HCT116 (cell line): ENCODE measurements around the gene PDE4B. TPM values are rescaled to one million over a fixed set of nuclear protein-coding genes. Genes with fewer than 3 reads are reported as not detected.

Experiments
- ATAC-seq: fragments of 200-7000 bp; cut with Tn5 transposase; 2 replicates; pipeline ENCODE4 v1.9.1; 2020; ENCODE audit warnings: mild to moderate bottlenecking, moderate library complexity
- BruUV-seq: library from RNA; stranded (reverse); fragments of 400-500 nt; replicated peaks from 2 replicates; lab custom pipeline; 2021; lab: Mats Ljungman, UMichigan
- CTCF ChIA-PET: fragments of 300-600 bp; sonication (Branson Sonifier 250); formaldehyde crosslinking; loops from one replicate; lab custom pipeline; 2021; ENCODE audit warnings: antibody characterized with exemption; lab: Charles Lee
- POLR2A ChIA-PET: fragments of 300-600, 350-600 bp; sonication (Branson Sonifier 250); formaldehyde crosslinking; loops from one replicate; lab custom pipeline; 2021; ENCODE audit warnings: antibody characterized with exemption; lab: Charles Lee
- RAD21 ChIA-PET, 2 experiments: fragments of 300-600 bp; sonication (Branson Sonifier 250); formaldehyde crosslinking; loops; one replicate each; lab custom pipeline; 2023; ENCODE audit warnings: low total read pairs in 2 of 2; ENCODE audit not compliant: uncharacterized antibody in 2 of 2, unreplicated experiment in 2 of 2, low non-redundant PET in 1 of 2; lab: Charles Lee
- DNase-seq: peaks from one replicate; pipeline ENCODE4 v3.0.0-alpha.2; 2010; ENCODE audit warnings: low read depth, low spot score
- H2AFZ ChIP-seq: fragments of 200-600 bp; shearing (Covaris generic), sonication (generic); 2 replicates; pipeline ENCODE4 v1.6.1; 2017; ENCODE audit warnings: low read depth, mixed run types, mixed read lengths, antibody characterized with exemption, low read length; ENCODE audit not compliant: poor library complexity, severe bottlenecking
- H3K27ac ChIP-seq: 2 replicates; pipeline ENCODE4 v1.5.1; 2012; ENCODE audit warnings: low read depth, low read length
- H3K27me3 ChIP-seq: fragments of 200-600 bp; sonication (generic); 2 replicates; pipeline ENCODE4 v1.6.1; 2016; ENCODE audit warnings: mixed run types, low read length, mixed read lengths; ENCODE audit not compliant: insufficient read depth
- H3K36me3 ChIP-seq, 2 experiments: fragments of 200-500 bp in 1 of 2; fragments of 200-600 bp in 1 of 2; sonication (Bioruptor generic) in 1 of 2; sonication (generic) in 1 of 2; 2 replicates each; pipeline versions ENCODE4 v1.5.1 to v1.6.1; 2014 to 2016; ENCODE audit warnings: low read length in 2 of 2, inconsistent platforms in 1 of 2, mixed read lengths in 1 of 2, mixed run types in 1 of 2; ENCODE audit not compliant: insufficient read depth in 2 of 2, control insufficient read depth in 1 of 2
- H3K4me1 ChIP-seq, 2 experiments: fragments of 200-600 bp in 1 of 2; sonication (generic) in 1 of 2; 2 replicates each; pipeline versions ENCODE4 v1.5.1 to v1.6.1; 2012 to 2017; ENCODE audit warnings: low read length in 2 of 2, inconsistent platforms in 1 of 2, mild to moderate bottlenecking in 1 of 2, mixed read lengths in 1 of 2, mixed run types in 1 of 2, moderate library complexity in 1 of 2; ENCODE audit not compliant: insufficient read depth in 2 of 2, control insufficient read depth in 1 of 2
- H3K4me2 ChIP-seq: fragments of 200-600 bp; sonication (generic); 2 replicates; pipeline ENCODE4 v1.6.1; 2017; ENCODE audit warnings: mixed run types, low read length, mixed read lengths
- H3K4me3 ChIP-seq, 2 experiments: fragments of 200-600 bp in 1 of 2; sonication (generic) in 1 of 2; replicated peaks in 1 of 2; 2 replicates each; pipeline ENCODE4 v1.5.1; 2011 to 2016; ENCODE audit warnings: low read length in 2 of 2, control low read depth in 1 of 2, low read depth in 1 of 2, mild to moderate bottlenecking in 1 of 2, mixed read lengths in 1 of 2, mixed run types in 1 of 2
- H3K79me2 ChIP-seq: fragments of 200-600 bp; sonication (generic); 2 replicates; pipeline ENCODE4 v1.6.1; 2017; ENCODE audit warnings: mild to moderate bottlenecking, mixed run types, low read length, moderate library complexity, mixed read lengths; ENCODE audit not compliant: insufficient read depth
- H3K9ac ChIP-seq: fragments of 200-600 bp; sonication (generic); 2 replicates; pipeline ENCODE4 v1.6.1; 2016; ENCODE audit warnings: low read length, mixed read lengths
- H3K9me2 ChIP-seq: fragments of 200-600 bp; sonication (generic), shearing (Covaris generic); 2 replicates; pipeline ENCODE4 v1.6.1; 2017; ENCODE audit warnings: mixed run types, mild to moderate bottlenecking, moderate library complexity; ENCODE audit not compliant: insufficient read depth
- H3K9me3 ChIP-seq, 2 experiments: fragments of 200-500 bp in 1 of 2; fragments of 200-600 bp in 1 of 2; sonication (Bioruptor generic) in 1 of 2; sonication (generic) in 1 of 2; 2 replicates each; pipeline ENCODE4 v1.6.1; 2014 to 2017; ENCODE audit warnings: low read length in 2 of 2, mixed read lengths in 2 of 2, inconsistent platforms in 1 of 2, low read depth in 1 of 2, mild to moderate bottlenecking in 1 of 2, mixed run types in 1 of 2, moderate library complexity in 1 of 2; ENCODE audit not compliant: control insufficient read depth in 1 of 2, insufficient read depth in 1 of 2
- H4K20me1 ChIP-seq: fragments of 200-600 bp; sonication (generic), shearing (Covaris generic); 2 replicates; pipeline ENCODE4 v1.6.1; 2017; ENCODE audit warnings: mixed run types, mild to moderate bottlenecking, moderate library complexity; ENCODE audit not compliant: insufficient read depth
- ATF3 ChIP-seq: IDR thresholded peaks from 2 replicates; pipeline ENCODE4 v1.6.1; 2012
- CEBPB ChIP-seq: IDR thresholded peaks from 2 replicates; pipeline ENCODE4 v1.6.1; 2012; ENCODE audit warnings: low read depth
- EGR1 ChIP-seq: IDR thresholded peaks from 2 replicates; pipeline ENCODE4 v1.6.1; 2012; ENCODE audit warnings: low read depth
- ELF1 ChIP-seq: IDR thresholded peaks from 2 replicates; pipeline ENCODE4 v1.6.1; 2012; ENCODE audit warnings: low read depth, borderline replicate concordance
- EZH2 ChIP-seq: fragments of 200-600 bp; sonication (generic); IDR thresholded peaks from 2 replicates; pipeline ENCODE4 v1.6.1; 2017; ENCODE audit warnings: antibody characterized with exemption, mixed run types
- FOSL1 ChIP-seq: IDR thresholded peaks from 2 replicates; pipeline ENCODE4 v1.6.1; 2012; ENCODE audit warnings: low read depth
- MAX ChIP-seq: IDR thresholded peaks from 2 replicates; pipeline ENCODE4 v1.6.1; 2012
- POLR2AphosphoS5 ChIP-seq: IDR thresholded peaks from 2 replicates; pipeline ENCODE4 v1.6.1; 2011; ENCODE audit warnings: mild to moderate bottlenecking, low read depth, low read length, moderate library complexity
- REST ChIP-seq: IDR thresholded peaks from 2 replicates; pipeline ENCODE4 v1.6.1; 2012; ENCODE audit warnings: low read depth
- SIN3A ChIP-seq: IDR thresholded peaks from 2 replicates; pipeline ENCODE4 v1.6.1; 2012; ENCODE audit warnings: low read depth
- SP1 ChIP-seq: IDR thresholded peaks from 2 replicates; pipeline ENCODE4 v1.6.1; 2012; ENCODE audit warnings: low read depth
- SRF ChIP-seq: IDR thresholded peaks from 2 replicates; pipeline ENCODE4 v1.6.1; 2012; ENCODE audit warnings: low read depth
- YY1 ChIP-seq: IDR thresholded peaks from 2 replicates; pipeline ENCODE4 v1.6.1; 2011; ENCODE audit warnings: low read length, low read depth, moderate library complexity, mild to moderate bottlenecking; ENCODE audit not compliant: insufficient replicate concordance; ENCODE audit errors: extremely low read depth
- intact Hi-C: fragments of 100-400 bp; cut with micrococcal nuclease; formaldehyde crosslinking; loops from 2 replicates; pipeline ENCODE4 v1.10.0; 2022
- total RNA-seq: library from RNA; stranded (reverse); gene quantifications from one replicate; pipeline ENCODE4 v1.2.1, GENCODE V29; 2021; ENCODE audit not compliant: unreplicated experiment

Gene PDE4B
- total RNA-seq, 1 experiment from 2014 or later, result 76.9 TPM

- no peaks in the 10 kb centered on the region for H3K36me3 ChIP-seq
- peaks cover 57 to 65% of the 10 kb centered on the region in 2 experiments for H3K4me1 ChIP-seq
- H3K27me3 ChIP-seq, result no peaks in the 10 kb centered on the region
- H3K4me3 ChIP-seq, result no peak overlapping the region
- no peaks in the 10 kb centered on the region for H4K20me1 ChIP-seq
- ATAC-seq, result peak; percentile 11; the same call in 1 of the 2 replicates
- ChIA-PET RAD21 (no interaction called here), POLR2A (interaction anchor here (1.1 to 1.4 kb wide), 4 partner anchors 8 to 48 kb away, joined by 3 to 4 read pairs (median 3); no protein-coding TSS in a partner anchor), CTCF (interaction anchor here (1.1 kb wide), 1 partner anchor 31 kb away, joined by 4 read pairs; no protein-coding TSS in a partner anchor)
- peak overlapping the region; percentile 32 for H2AFZ ChIP-seq
- no peaks in the 10 kb centered on the region for H3K9me2 ChIP-seq
- no peak for DNase-seq
- no TSS peak for BruUV-seq
- intact Hi-C loops, result no loop called here
- H3K27ac ChIP-seq, result peak overlapping the region; percentile 99
- 0 out of 2 replicates have a peak overlapping the region, but pooled peaks have one; percentile 66 for H3K9ac ChIP-seq
- peak overlapping the region; percentile 80 for H3K4me2 ChIP-seq
- H3K9me3 ChIP-seq, result no peaks in the 10 kb centered on the region
- TF ChIP-seq REST (no peak), SP1 (peak; percentile 19; the same call in 1 of the 2 replicates), MAX (no peak)
- TF ChIP-seq, all 23 proteins: peak for 1
- no peaks in the 10 kb centered on the region for H3K79me2 ChIP-seq
Observed at GRCh38 chr1:66302815-66303214, 510.1 kb downstream of the PDE4B start.

GRCh38 chr1:66303646-66304045 lies 511.0 kb downstream of the PDE4B start:
- H3K9me2 ChIP-seq, result no peaks in the 10 kb centered on the region
- CTCF ChIA-PET, result interaction anchor here (1.1 kb wide), 1 partner anchor 32 kb away, joined by 4 read pairs; no protein-coding TSS in a partner anchor
- no peak overlapping the region for H2AFZ ChIP-seq
- peak overlapping the region; percentile 99; the same call in 1 of the 2 replicates for H3K27ac ChIP-seq
- POLR2A ChIA-PET, result interaction anchor here (1.1 to 1.2 kb wide), 2 partner anchors 9 to 47 kb away, joined by 3 read pairs; no protein-coding TSS in a partner anchor
- no TSS peak for BruUV-seq
- H3K27me3 ChIP-seq, result no peaks in the 10 kb centered on the region
- no peak for DNase-seq
- RAD21 ChIA-PET, result no interaction called here
- H3K36me3 ChIP-seq, result no peaks in the 10 kb centered on the region
- H3K79me2 ChIP-seq, result no peaks in the 10 kb centered on the region
- H3K9me3 ChIP-seq, result no peaks in the 10 kb centered on the region
- intact Hi-C loops, result no loop called here
- no peak overlapping the region for H3K9ac ChIP-seq
- H4K20me1 ChIP-seq, result no peaks in the 10 kb centered on the region
- no peak for ATAC-seq
- peaks cover 51 to 56% of the 10 kb centered on the region in 2 experiments for H3K4me1 ChIP-seq
- no peak overlapping the region for H3K4me3 ChIP-seq
- no peak overlapping the region for H3K4me2 ChIP-seq
- TF ChIP-seq POLR2AphosphoS5 (no peak), MAX (no peak), CEBPB (no peak), YY1 (no peak), FOSL1 (no peak), EGR1 (no peak), EZH2 (no peak), ATF3 (no peak), SRF (no peak), SIN3A (no peak), ELF1 (no peak)
